GM18505 (cell line): Measurements from ENCODE around the gene PLXNA4.

Source experiments
- ATAC-seq: cut with Tn5 transposase; IDR thresholded peaks from one replicate; pipeline ENCODE4 v1.9.1; 2021; ENCODE audit not compliant: unreplicated experiment
- POLR2A ChIP-seq: IDR thresholded peaks from 4 replicates; pipeline ENCODE4 v1.6.1; 2011; ENCODE audit warnings: borderline replicate concordance; ENCODE audit not compliant: insufficient read depth, insufficient read length; ENCODE audit errors: extremely low read depth

PLXNA4 gene

GRCh38 chr7:132228240-132228639 is 348.0 kb downstream of the PLXNA4 start:
- TF ChIP-seq POLR2A, result no peak
- ATAC-seq, result no peak

- no peak for ATAC-seq
- TF ChIP-seq POLR2A, result no peak
These were observed 349.3 kb downstream of the PLXNA4 start for GRCh38 chr7:132226957-132227290.

GRCh38 chr7:132226046-132226956 is 350.0 kb downstream of the PLXNA4 start:
- TF ChIP-seq POLR2A, result no peak
- ATAC-seq, result no peak

- ATAC-seq, result no peak
These were observed 350.8 kb downstream of the PLXNA4 start for GRCh38 chr7:132225216-132226030.

GRCh38 chr7:132221356-132221755 is 354.9 kb downstream of the PLXNA4 start:
- TF ChIP-seq POLR2A, result no peak
- ATAC-seq, result no peak

More at GRCh38 chr7:132225216-132226030, 350.8 kb downstream of the PLXNA4 start:
- no peak for TF ChIP-seq POLR2A

- ATAC-seq, result no peak
- TF ChIP-seq POLR2A, result no peak
These were observed 356.2 kb downstream of the PLXNA4 start for GRCh38 chr7:132220060-132220459.

GRCh38 chr7:132218876-132219275 is 357.4 kb downstream of the PLXNA4 start:
- TF ChIP-seq POLR2A, result no peak
- no peak for ATAC-seq

GRCh38 chr7:132216847-132217525 is 359.3 kb downstream of the PLXNA4 start:
- no peak for ATAC-seq
- no peak for TF ChIP-seq POLR2A

GRCh38 chr7:132214452-132214851 is 361.8 kb downstream of the PLXNA4 start:
- TF ChIP-seq POLR2A, result no peak
- ATAC-seq, result no peak

- TF ChIP-seq POLR2A, result no peak
- ATAC-seq, result no peak
These were observed 362.7 kb downstream of the PLXNA4 start for GRCh38 chr7:132213583-132213982.

- no peak for TF ChIP-seq POLR2A
- no peak for ATAC-seq
These were observed 364.3 kb downstream of the PLXNA4 start for GRCh38 chr7:132211971-132212370.

GRCh38 chr7:132210821-132211220 is 365.4 kb downstream of the PLXNA4 start:
- no peak for TF ChIP-seq POLR2A
- no peak for ATAC-seq

- ATAC-seq, result no peak
- no peak for TF ChIP-seq POLR2A
These were observed 368.5 kb downstream of the PLXNA4 start for GRCh38 chr7:132207782-132208181.
